Endothelial cell (in vitro differentiated cells): ENCODE results near the gene ANKRD63. TPM values are rescaled to one million over a fixed set of nuclear protein-coding genes. Genes with fewer than 3 reads are reported as not detected.
A peak's percentile ranks its signal among the peaks of the same experiment; 100 is the strongest.

ENCODE experiments used
- DNase-seq: peaks from one replicate; pipeline ENCODE4 v3.0.0; 2021; ENCODE audit warnings: low spot score
- H3K27ac Mint-ChIP-seq: one replicate; pipeline ENCODE4 v1.8.0; 2021; ENCODE audit warnings: mixed read lengths, inconsistent platforms; ENCODE audit not compliant: unreplicated experiment
- H3K27me3 Mint-ChIP-seq: one replicate; pipeline ENCODE4 v1.8.0; 2021; ENCODE audit warnings: mild to moderate bottlenecking, moderate library complexity, mixed read lengths, inconsistent platforms; ENCODE audit not compliant: unreplicated experiment
- H3K36me3 Mint-ChIP-seq: one replicate; pipeline ENCODE4 v1.8.0; 2021; ENCODE audit warnings: mild to moderate bottlenecking, low read depth, mixed read lengths, inconsistent platforms; ENCODE audit not compliant: unreplicated experiment
- H3K4me1 Mint-ChIP-seq: one replicate; pipeline ENCODE4 v1.8.0; 2021; ENCODE audit warnings: mild to moderate bottlenecking, mixed read lengths, inconsistent platforms; ENCODE audit not compliant: unreplicated experiment
- H3K4me3 Mint-ChIP-seq: one replicate; pipeline ENCODE4 v1.8.0; 2021; ENCODE audit warnings: mild to moderate bottlenecking, mixed read lengths, inconsistent platforms; ENCODE audit not compliant: unreplicated experiment
- H3K9me3 Mint-ChIP-seq: one replicate; pipeline ENCODE4 v1.8.0; 2021; ENCODE audit warnings: mixed read lengths, inconsistent platforms; ENCODE audit not compliant: unreplicated experiment
- CTCF ChIP-seq: fragments of 200-600 bp; sonication (generic); IDR thresholded peaks from one replicate; pipeline ENCODE4 v1.5.0; 2021; ENCODE audit warnings: antibody characterized with exemption; ENCODE audit not compliant: unreplicated experiment
- total RNA-seq: library from RNA; stranded (reverse); fragmentation: NEBNext Ultra II Directional; extraction: Animal tissue kit (Norgen Biotek cat#: 25700); gene quantifications from one replicate; pipeline ENCODE4 v1.2.1, GENCODE V29; 2021; ENCODE audit not compliant: unreplicated experiment

Gene ANKRD63
- total RNA-seq, 1 donor from 2014 or later, result not detected

- H3K4me3 Mint-ChIP-seq, result no peak overlapping the region
- peaks cover 38% of the 10 kb centered on the region for H3K4me1 Mint-ChIP-seq
- DNase-seq, result no peak
- H3K27me3 Mint-ChIP-seq, result peaks cover 32% of the 10 kb centered on the region
- H3K9me3 Mint-ChIP-seq, result no peaks in the 10 kb centered on the region
- no peak for TF ChIP-seq CTCF
- H3K27ac Mint-ChIP-seq, result no peak overlapping the region
- peaks cover 5% of the 10 kb centered on the region for H3K36me3 Mint-ChIP-seq
These were observed 1.6 kb downstream of the ANKRD63 start for GRCh38 chr15:40281057-40281800.

GRCh38 chr15:40280260-40281056, 2.4 kb downstream of the ANKRD63 start:
- Mint-ChIP-seq H3K4me1 (peaks cover 37% of the 10 kb centered on the region), H3K4me3 (no peak overlapping the region), H3K27ac (no peak overlapping the region), H3K36me3 (peaks cover 5% of the 10 kb centered on the region), H3K27me3 (peaks cover 30% of the 10 kb centered on the region), H3K9me3 (no peaks in the 10 kb centered on the region)
- no peak for DNase-seq
- no peak for TF ChIP-seq CTCF

- Mint-ChIP-seq H3K9me3 (no peaks in the 10 kb centered on the region), H3K4me1 (peaks cover 42% of the 10 kb centered on the region), H3K27me3 (peaks cover 29% of the 10 kb centered on the region), H3K4me3 (no peak overlapping the region), H3K36me3 (peaks cover 5% of the 10 kb centered on the region), H3K27ac (no peak overlapping the region)
- peak; percentile 96 for TF ChIP-seq CTCF
- DNase-seq, result peak; percentile 86
These were observed 3.3 kb downstream of the ANKRD63 start for GRCh38 chr15:40279437-40280141.

GRCh38 chr15:40278026-40278425, 4.8 kb downstream of the ANKRD63 start:
- H3K27ac Mint-ChIP-seq, result no peak overlapping the region
- peaks cover 17% of the 10 kb centered on the region for H3K27me3 Mint-ChIP-seq
- no peaks in the 10 kb centered on the region for H3K36me3 Mint-ChIP-seq
- no peaks in the 10 kb centered on the region for H3K9me3 Mint-ChIP-seq
- H3K4me1 Mint-ChIP-seq, result peaks cover 39% of the 10 kb centered on the region
- no peak for DNase-seq
- H3K4me3 Mint-ChIP-seq, result no peak overlapping the region
- no peak for TF ChIP-seq CTCF
